Measurements from ENCODE around the gene RALGAPA1.

- TF ChIP-seq EGR1 (IDR thresholded peaks at IDR 0.05; ENCODE audit: low read depth in 2 of 2) (no peak), ZBTB33 (IDR thresholded peaks at IDR 0.05) (no peak), REST (IDR thresholded peaks at IDR 0.05) (no peak), CTCF (IDR thresholded peaks at IDR 0.05; ENCODE audit: low read depth, low read length, missing input control) (no peak), TAF1 (conservative IDR thresholded peaks at IDR 0.05) (no peak), RAD21 (IDR thresholded peaks at IDR 0.05) (no peak), NR2F2 (IDR thresholded peaks at IDR 0.05) (no peak), HNF4A (conservative IDR thresholded peaks at IDR 0.05) (no peak), FOXA1 (IDR thresholded peaks at IDR 0.05) (no peak), GABPA (IDR thresholded peaks at IDR 0.05 in 1 of 2, conservative IDR thresholded peaks at IDR 0.05 in 1 of 2) (no peak), HNF4G (IDR thresholded peaks at IDR 0.05) (no peak), YY1 (IDR thresholded peaks at IDR 0.05) (no peak)
Observed at GRCh38 chr14:35776823-35777222, 32.3 kb downstream of the RALGAPA1 start.
